Measurements from ENCODE around the gene DNPH1. TPM values are rescaled to one million over a fixed set of nuclear protein-coding genes. Genes with fewer than 3 reads are reported as not detected.

The DNPH1 gene
- total RNA-seq, 1 experiment from 2014 or later, result 47.0 TPM

GRCh38 chr6:43275801-43276576 lies 46.7 kb upstream of the DNPH1 start:
- Mint-ChIP-seq H3K4me1 (peaks cover 35 to 47% of the 10 kb centered on the region in 2 experiments), H3K27me3 (ENCODE audit: low read depth) (peaks cover 63% of the 10 kb centered on the region), H3K4me3 (peak overlapping the region; percentile 42 to 88), H3K27ac (no peak overlapping the region), H3K36me3 (ENCODE audit: insufficient read depth in 1 of 3, low read depth in 3 of 3) (no peaks in the 10 kb centered on the region; a peak in 1 of 7 replicates), H3K9me3 (no peaks in the 10 kb centered on the region)
- no peak overlapping the region for H4K8ac ChIP-seq (replicated peaks; ENCODE audit: insufficient read length, low read depth, low read length)
- H3T11ph ChIP-seq (ENCODE audit: low read length), result no peak overlapping the region
- no peak overlapping the region for H4K5ac ChIP-seq (ENCODE audit: insufficient read length, low read depth, low read length)
- no peak overlapping the region for H2BK15ac ChIP-seq (ENCODE audit: low read depth, low read length)
- peaks cover 12% of the 10 kb centered on the region for H3K23me2 ChIP-seq (ENCODE audit: insufficient read length, low read depth, low read length, poor library complexity, severe bottlenecking)
- H4K91ac ChIP-seq (ENCODE audit: insufficient read length, low read depth, low read length), result no peak overlapping the region
- H3K27ac ChIP-seq (ENCODE audit: insufficient read length, low read depth, low read length), result no peak overlapping the region
- no peak overlapping the region for H2BK12ac ChIP-seq (ENCODE audit: insufficient read length, low read depth, low read length)
- no peak for DNase-seq
- H3K4ac ChIP-seq (ENCODE audit: low read depth, low read length), result no peak overlapping the region
- no peaks in the 10 kb centered on the region for H3K9me3 ChIP-seq (ENCODE audit: control insufficient read depth, low read depth, low read length)
- no peak overlapping the region for H2AK5ac ChIP-seq (ENCODE audit: insufficient read length, low read length)
- H3K4me2 ChIP-seq (ENCODE audit: insufficient read depth, insufficient read length, low read length), result peak overlapping the region; percentile 92
- no peak overlapping the region for H3K56ac ChIP-seq (ENCODE audit: insufficient read length, low read depth, low read length)
- H3K9ac ChIP-seq (ENCODE audit: extremely low read depth, insufficient read length, low read length), result no peak overlapping the region
- no peaks in the 10 kb centered on the region for H3K79me1 ChIP-seq (ENCODE audit: insufficient read depth, low read depth, low read length, poor library complexity, severe bottlenecking)
- no peak overlapping the region for H2BK120ac ChIP-seq (ENCODE audit: low read depth, low read length, poor library complexity, severe bottlenecking)
- no peak overlapping the region for H3K18ac ChIP-seq (ENCODE audit: insufficient read length, low read depth, low read length)
- no CpG with 5 or more reads among the region's 64 CpGs for WGBS (ENCODE audit: extremely low coverage, insufficient read length, low lambda C conversion rate)
- no peaks in the 10 kb centered on the region; the same call in 1 of the 2 replicates for H3K4me1 ChIP-seq (ENCODE audit: insufficient read depth, low read length)
- H2AFZ ChIP-seq (ENCODE audit: low read length), result no peak overlapping the region
- no peak overlapping the region for H2BK20ac ChIP-seq (ENCODE audit: low read depth, low read length, poor library complexity, severe bottlenecking)
- H3K14ac ChIP-seq (ENCODE audit: insufficient read depth, low read length), result no peak overlapping the region
- H2BK5ac ChIP-seq (ENCODE audit: insufficient read length, low read length), result no peak overlapping the region
- H3K79me2 ChIP-seq (ENCODE audit: insufficient read depth, low read length), result no peaks in the 10 kb centered on the region
- H3K27me3 ChIP-seq (ENCODE audit: insufficient read depth, low read length), result peaks cover 11% of the 10 kb centered on the region; the same call in 1 of the 2 replicates
- no peak overlapping the region for H3K23ac ChIP-seq (ENCODE audit: insufficient read length, low read depth, low read length)
- TF ChIP-seq, protein P1, sequence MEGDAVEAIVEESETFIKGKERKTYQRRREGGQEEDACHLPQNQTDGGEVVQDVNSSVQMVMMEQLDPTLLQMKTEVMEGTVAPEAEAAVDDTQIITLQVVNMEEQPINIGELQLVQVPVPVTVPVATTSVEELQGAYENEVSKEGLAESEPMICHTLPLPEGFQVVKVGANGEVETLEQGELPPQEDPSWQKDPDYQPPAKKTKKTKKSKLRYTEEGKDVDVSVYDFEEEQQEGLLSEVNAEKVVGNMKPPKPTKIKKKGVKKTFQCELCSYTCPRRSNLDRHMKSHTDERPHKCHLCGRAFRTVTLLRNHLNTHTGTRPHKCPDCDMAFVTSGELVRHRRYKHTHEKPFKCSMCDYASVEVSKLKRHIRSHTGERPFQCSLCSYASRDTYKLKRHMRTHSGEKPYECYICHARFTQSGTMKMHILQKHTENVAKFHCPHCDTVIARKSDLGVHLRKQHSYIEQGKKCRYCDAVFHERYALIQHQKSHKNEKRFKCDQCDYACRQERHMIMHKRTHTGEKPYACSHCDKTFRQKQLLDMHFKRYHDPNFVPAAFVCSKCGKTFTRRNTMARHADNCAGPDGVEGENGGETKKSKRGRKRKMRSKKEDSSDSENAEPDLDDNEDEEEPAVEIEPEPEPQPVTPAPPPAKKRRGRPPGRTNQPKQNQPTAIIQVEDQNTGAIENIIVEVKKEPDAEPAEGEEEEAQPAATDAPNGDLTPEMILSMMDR (conservative IDR thresholded peaks at IDR 0.05), result no peak
- no peaks in the 10 kb centered on the region for H4K20me1 ChIP-seq (ENCODE audit: control insufficient read depth, insufficient read depth, insufficient read length)
